K562 (cell line): ENCODE data around the gene TRPM4. TPM values are rescaled to one million over a fixed set of nuclear protein-coding genes. Genes with fewer than 3 reads are reported as not detected.

Experiments
- AFF1 ChIP-seq, 2 experiments: fragments of 450-650 bp; IDR thresholded peaks; 2 replicates each; pipeline ENCODE4 v1.6.1; 2018; ENCODE audit warnings: mild to moderate bottlenecking in 2 of 2, low read depth in 1 of 2; ENCODE audit not compliant: partially characterized antibody in 2 of 2
- ATF1 ChIP-seq, 2 experiments: fragments of 450-650 bp in 1 of 2; IDR thresholded peaks; 2 replicates each; pipeline ENCODE4 v1.6.1; 2016; ENCODE audit warnings: missing compliant biosample characterization in 1 of 2, missing genetic modification characterization in 1 of 2
- BCL6 ChIP-seq: fragments of 250-450 bp; sonication (Bioruptor Pico); IDR thresholded peaks from 2 replicates; pipeline ENCODE4 v1.4.0; 2020
- CBFB ChIP-seq: sonication (generic); formaldehyde crosslinking; IDR thresholded peaks from 2 replicates; pipeline ENCODE4 v1.4.0; 2020; ENCODE audit warnings: mild to moderate bottlenecking, missing genetic modification reagents
- ELF1 ChIP-seq: fragments of 200-800 bp; sonication (Bioruptor generic); IDR thresholded peaks from 2 replicates; pipeline ENCODE4 v1.6.1; 2016; ENCODE audit warnings: missing genetic modification characterization, missing compliant biosample characterization
- EP300 ChIP-seq: IDR thresholded peaks from 2 replicates; pipeline ENCODE4 v1.6.1; 2012; ENCODE audit warnings: low read length, improper control_type of control experiment
- ETS2 ChIP-seq: IDR thresholded peaks from 2 replicates; pipeline ENCODE4 v1.6.1; 2016; ENCODE audit warnings: borderline replicate concordance, missing genetic modification characterization, mild to moderate bottlenecking, moderate library complexity, missing compliant biosample characterization; ENCODE audit not compliant: poor library complexity, severe bottlenecking
- HOXB6 ChIP-seq: fragments of 250-450 bp; sonication (Bioruptor Pico); IDR thresholded peaks from 2 replicates; pipeline ENCODE4 v1.5.1; 2022; ENCODE audit warnings: mild to moderate bottlenecking, borderline replicate concordance
- IRF2 ChIP-seq: sonication (generic); formaldehyde crosslinking; IDR thresholded peaks from 2 replicates; pipeline ENCODE4 v1.8.1; 2022; ENCODE audit warnings: mild to moderate bottlenecking, missing genetic modification reagents
- L3MBTL2 ChIP-seq: fragments of 450-650 bp; IDR thresholded peaks from 2 replicates; pipeline ENCODE4 v1.6.1; 2016; ENCODE audit warnings: mild to moderate bottlenecking, moderate library complexity
- MAZ ChIP-seq, 2 experiments: fragments of 450-650 bp in 1 of 2; sonication (generic) in 1 of 2; formaldehyde crosslinking; IDR thresholded peaks in 1 of 2; conservative IDR thresholded peaks in 1 of 2; 2 replicates each; pipeline versions ENCODE4 v1.4.0 to v1.5.0; 2020; ENCODE audit warnings: mild to moderate bottlenecking in 1 of 2, missing genetic modification reagents in 1 of 2
- PHF21A ChIP-seq: fragments of 450-650 bp; IDR thresholded peaks from 2 replicates; pipeline ENCODE4 v1.6.1; 2017; ENCODE audit warnings: low read depth, borderline replicate concordance
- RBM15 ChIP-seq: fragments of 200-400 bp; formaldehyde crosslinking; IDR thresholded peaks from 2 replicates; pipeline ENCODE4 v1.6.1; 2018; ENCODE audit warnings: mild to moderate bottlenecking, low read length, moderate library complexity; ENCODE audit not compliant: insufficient read depth
- SNAPC5 ChIP-seq: fragments of 250-450 bp; sonication (Bioruptor Pico); IDR thresholded peaks from 2 replicates; pipeline ENCODE4 v1.8.0; 2021; ENCODE audit warnings: moderate library complexity, mild to moderate bottlenecking, inconsistent platforms
- ZNF143 ChIP-seq: sonication (generic); formaldehyde crosslinking; IDR thresholded peaks from 2 replicates; pipeline ENCODE4 v1.9.0; 2022; ENCODE audit warnings: mild to moderate bottlenecking, missing genetic modification reagents
- ZNF146 ChIP-seq: IDR thresholded peaks from one replicate; pipeline ENCODE4 v1.6.1; 2018; ENCODE audit warnings: missing compliant biosample characterization; ENCODE audit not compliant: unreplicated experiment
- ZNF639 ChIP-seq, 2 experiments: fragments of 200-800 bp in 1 of 2; sonication (Bioruptor generic) in 1 of 2; sonication (generic) in 1 of 2; formaldehyde crosslinking in 1 of 2; IDR thresholded peaks in 1 of 2; conservative IDR thresholded peaks in 1 of 2; 2 replicates each; pipeline versions ENCODE4 v1.5.0 to v1.6.1; 2016 to 2020; ENCODE audit warnings: missing compliant biosample characterization in 1 of 2, missing genetic modification characterization in 1 of 2, missing genetic modification reagents in 1 of 2
- ZNF655 ChIP-seq: fragments of 250-450 bp; sonication (Bioruptor Pico); IDR thresholded peaks from 2 replicates; pipeline ENCODE4 v1.5.0; 2021
- polyA plus RNA-seq, 8 experiments: library from polyadenylated mRNA; depleted of rRNA in 4 of 8; stranded (reverse) in 5 of 8; unstranded in 3 of 8; fragments of >200 nt; fragmentation: Nextera tagmentation in 2 of 8; fragmentation: Illumina TruSeq in 1 of 8; extraction: Ambion mirVana in 2 of 8; extraction: Trizol in 1 of 8; gene quantifications; 2 replicates each; pipeline versions ENCODE4 v1.2.1 to v1.2.3, GENCODE V29; 2011 to 2014; ENCODE audit warnings: inconsistent platforms in 1 of 8, missing spikeins in 1 of 8
- total RNA-seq, 7 experiments: library from RNA; depleted of rRNA in 6 of 7; stranded (reverse); fragments of >200 nt in 6 of 7; fragmentation: Illumina TruSeq in 2 of 7; extraction: Trizol in 2 of 7; gene quantifications; 2 replicates each; pipeline versions ENCODE4 v1.2.1 to v1.2.3, GENCODE V29; 2011 to 2021; ENCODE audit warnings: low replicate concordance in 1 of 7

The TRPM4 gene
- total and polyA plus RNA-seq, 9 of the 15 experiments (the other 6 are each of a cell fraction or from before 2014, with no cell fraction given), result 6.5 to 45.4 (median 15.2) TPM

GRCh38 chr19:49127674-49128544 lies 29.7 kb upstream of the TRPM4 start (continued):
- TF ChIP-seq AFF1 (IDR thresholded peaks at IDR 0.05; ENCODE audit: low read depth in 1 of 2, partially characterized antibody in 2 of 2) (no peak), BCL6 (CRISPR knock-in tag) (no peak), ETS2 (no peak), CBFB (CRISPR knock-in tag) (peak; percentile 87), ZNF146 (CRISPR knock-in tag) (peak; percentile 6), MAZ (CRISPR knock-in tag; conservative IDR thresholded peaks at IDR 0.05 in 1 of 2, IDR thresholded peaks at IDR 0.05 in 1 of 2) (peak; percentile 61 to 84), ATF1 (CRISPR knock-in tag; IDR thresholded peaks at IDR 0.05) (no peak), ATF1 (tag; IDR thresholded peaks at IDR 0.05) (peak; percentile 44; the same call in 1 of the 2 replicates), HOXB6 (CRISPR knock-in tag) (no peak), RBM15 (no peak), EP300 (no peak), L3MBTL2 (peak; percentile 100), ELF1 (tag) (peak; percentile 24; the same call in 1 of the 2 replicates), IRF2 (CRISPR knock-in tag) (no peak), ZNF639 (CRISPR knock-in tag; conservative IDR thresholded peaks at IDR 0.05 in 1 of 2, IDR thresholded peaks at IDR 0.05 in 1 of 2) (peak in 1 of 2 experiments; percentile 81; a peak in 2 of 4 replicates), ZNF655 (no peak), ZNF143 (CRISPR knock-in tag) (no peak), SNAPC5 (no peak), PHF21A (no peak)
